ENCODE measurements around the gene GCFC2. TPM values are rescaled to one million over a fixed set of nuclear protein-coding genes. Genes with fewer than 3 reads are reported as not detected.

GCFC2 gene
- total RNA-seq, 1 experiment from 2014 or later = 24.5 TPM

GRCh38 chr2:75645643-75646042 is 65.1 kb downstream of the GCFC2 start:
- DNase-seq (no peak), ATAC-seq (no peak)
- H3K79me2 ChIP-seq (ENCODE audit: low read length) = peaks cover 38% of the 10 kb centered on the region
- no TSS peak for BruUV-seq (replicated peaks)
- H3K9ac ChIP-seq (ENCODE audit: low read length) = no peak overlapping the region
- peaks cover 12% of the 10 kb centered on the region for H3K4me1 ChIP-seq (ENCODE audit: insufficient read depth, low read length)
- no peak overlapping the region for H3K4me3 ChIP-seq (ENCODE audit: low read length)
- H3K4me2 ChIP-seq (ENCODE audit: low read length) = peak overlapping the region; percentile 99; the same call in 1 of the 2 replicates
- intact Hi-C loops (cut with micrococcal nuclease) = loop anchor here (1.0 kb wide), 1 partner anchor 66 kb away; no protein-coding TSS in a partner anchor
- peaks cover 6% of the 10 kb centered on the region for H3K36me3 ChIP-seq (ENCODE audit: low read depth, low read length)
- no peaks in the 10 kb centered on the region for H3K9me3 ChIP-seq (ENCODE audit: low read length)
- no peaks in the 10 kb centered on the region for H3K9me2 ChIP-seq (replicated peaks; ENCODE audit: low read length)
- 0 out of 2 replicates have a peak overlapping the region, but pooled peaks have one; percentile 99 for H2AFZ ChIP-seq (ENCODE audit: low read length)
- no peaks in the 10 kb centered on the region for H3F3A ChIP-seq (ENCODE audit: low read length, unreplicated experiment)
- H3K27me3 ChIP-seq (ENCODE audit: low read length) = no peaks in the 10 kb centered on the region
- ChIA-PET CTCF (no interaction called here), POLR2A (ENCODE audit: unreplicated experiment) (no interaction called here)
- no peak overlapping the region for H3K27ac ChIP-seq (ENCODE audit: low read length)
- no peak for TF ChIP-seq EZH2phosphoT487 (IDR thresholded peaks at IDR 0.05; ENCODE audit: borderline replicate concordance, low read length)
- no peak for TF ChIP-seq EZH2 (IDR thresholded peaks at IDR 0.05; ENCODE audit: low read length, unreplicated experiment)
- TF ChIP-seq CTCF (conservative IDR thresholded peaks at IDR 0.05; ENCODE audit: low read depth, low read length) = no peak
- H4K20me1 ChIP-seq (ENCODE audit: low read length) = no peaks in the 10 kb centered on the region

- H3K27me3 ChIP-seq (ENCODE audit: low read length) = no peaks in the 10 kb centered on the region
- no peaks in the 10 kb centered on the region for H3F3A ChIP-seq (ENCODE audit: low read length, unreplicated experiment)
- ATAC-seq (no peak), DNase-seq (no peak)
- intact Hi-C loops (cut with micrococcal nuclease) = no loop called here
- ChIA-PET CTCF (no interaction called here), POLR2A (ENCODE audit: unreplicated experiment) (no interaction called here)
- no peaks in the 10 kb centered on the region for H3K36me3 ChIP-seq (ENCODE audit: low read depth, low read length)
- H3K79me2 ChIP-seq (ENCODE audit: low read length) = peaks cover 28% of the 10 kb centered on the region
- no peak overlapping the region for H3K9ac ChIP-seq (ENCODE audit: low read length)
- no peak overlapping the region for H3K27ac ChIP-seq (ENCODE audit: low read length)
- H3K9me3 ChIP-seq (ENCODE audit: low read length) = no peaks in the 10 kb centered on the region
- H2AFZ ChIP-seq (ENCODE audit: low read length) = no peak overlapping the region
- no peak overlapping the region for H3K4me2 ChIP-seq (ENCODE audit: low read length)
- no peaks in the 10 kb centered on the region for H3K9me2 ChIP-seq (replicated peaks; ENCODE audit: low read length)
- H3K4me3 ChIP-seq (ENCODE audit: low read length) = no peak overlapping the region
- TF ChIP-seq EZH2 (IDR thresholded peaks at IDR 0.05; ENCODE audit: low read length, unreplicated experiment) (no peak), CTCF (conservative IDR thresholded peaks at IDR 0.05; ENCODE audit: low read depth, low read length) (no peak), EZH2phosphoT487 (IDR thresholded peaks at IDR 0.05; ENCODE audit: borderline replicate concordance, low read length) (no peak)
- no peaks in the 10 kb centered on the region for H4K20me1 ChIP-seq (ENCODE audit: low read length)
- no TSS peak for BruUV-seq (replicated peaks)
- H3K4me1 ChIP-seq (ENCODE audit: insufficient read depth, low read length) = peaks cover 12% of the 10 kb centered on the region
Measured at GRCh38 chr2:75643980-75644379, 66.7 kb downstream of the GCFC2 start.

- no peaks in the 10 kb centered on the region for H3K9me3 ChIP-seq (ENCODE audit: low read length)
- H3F3A ChIP-seq (ENCODE audit: low read length, unreplicated experiment) = no peaks in the 10 kb centered on the region
- H4K20me1 ChIP-seq (ENCODE audit: low read length) = no peaks in the 10 kb centered on the region
- ChIA-PET CTCF (interaction anchor here (0.6 kb wide), 2 partner anchors 46 to 139 kb away, joined by 4 to 9 read pairs; no protein-coding TSS in a partner anchor), POLR2A (ENCODE audit: unreplicated experiment) (interaction anchor here (0.5 kb wide), 1 partner anchor 12 kb away, joined by 5 read pairs; no protein-coding TSS in a partner anchor)
- no peaks in the 10 kb centered on the region for H3K9me2 ChIP-seq (replicated peaks; ENCODE audit: low read length)
- no peak overlapping the region for H3K9ac ChIP-seq (ENCODE audit: low read length)
- TF ChIP-seq CTCF (conservative IDR thresholded peaks at IDR 0.05; ENCODE audit: low read depth, low read length) (no peak), EZH2 (IDR thresholded peaks at IDR 0.05; ENCODE audit: low read length, unreplicated experiment) (no peak), EZH2phosphoT487 (IDR thresholded peaks at IDR 0.05; ENCODE audit: borderline replicate concordance, low read length) (no peak)
- intact Hi-C loops (cut with micrococcal nuclease) = no loop called here
- 0 out of 2 replicates have a peak, but pooled peaks cover 5% of the 10 kb centered on the region for H3K79me2 ChIP-seq (ENCODE audit: low read length)
- DNase-seq = no peak
- no peak for ATAC-seq
- no TSS peak for BruUV-seq (replicated peaks)
- H3K4me3 ChIP-seq (ENCODE audit: low read length) = no peak overlapping the region
- no peak overlapping the region for H2AFZ ChIP-seq (ENCODE audit: low read length)
- no peaks in the 10 kb centered on the region for H3K36me3 ChIP-seq (ENCODE audit: low read depth, low read length)
- H3K4me1 ChIP-seq (ENCODE audit: insufficient read depth, low read length) = peaks cover 12% of the 10 kb centered on the region
- no peak overlapping the region for H3K4me2 ChIP-seq (ENCODE audit: low read length)
- H3K27me3 ChIP-seq (ENCODE audit: low read length) = no peaks in the 10 kb centered on the region; the same call in 1 of the 2 replicates
- no peak overlapping the region for H3K27ac ChIP-seq (ENCODE audit: low read length)
Measured at GRCh38 chr2:75641587-75641986, 69.1 kb downstream of the GCFC2 start.
